Spleen (tissue), 7 donors: ENCODE data around the gene G6PC3.

Experiments used
- POLR2A ChIP-seq, 3 donors: fragments of 450-650 bp; IDR thresholded peaks; one replicate each; pipeline ENCODE4 v1.5.1; 2017; ENCODE audit warnings: antibody characterized with exemption in 3 of 3, mild to moderate bottlenecking in 1 of 3
- TF ChIP-seq, protein P1 (sequence below), 11 experiments: fragments of 200-600 bp in 7 of 11; fragments of 450-650 bp in 4 of 11; sonication (generic) in 4 of 11; IDR thresholded peaks in 8 of 11; conservative IDR thresholded peaks in 3 of 11; 1 replicate in 7 of 11; 2 replicates in 4 of 11; pipeline versions ENCODE4 v1.4.0 to v1.8.0; 2016 to 2021; ENCODE audit warnings: antibody characterized with exemption in 11 of 11, inconsistent platforms in 4 of 11, mild to moderate bottlenecking in 1 of 11
- donor health status: DM: no; HTN: no; CAD: no; lungs with moderate emphysema.
- donor health status: DM: no; HTN: no; CAD: no.
- donor health status: DM: no; HTN: no; CAD: no.

DNA sequence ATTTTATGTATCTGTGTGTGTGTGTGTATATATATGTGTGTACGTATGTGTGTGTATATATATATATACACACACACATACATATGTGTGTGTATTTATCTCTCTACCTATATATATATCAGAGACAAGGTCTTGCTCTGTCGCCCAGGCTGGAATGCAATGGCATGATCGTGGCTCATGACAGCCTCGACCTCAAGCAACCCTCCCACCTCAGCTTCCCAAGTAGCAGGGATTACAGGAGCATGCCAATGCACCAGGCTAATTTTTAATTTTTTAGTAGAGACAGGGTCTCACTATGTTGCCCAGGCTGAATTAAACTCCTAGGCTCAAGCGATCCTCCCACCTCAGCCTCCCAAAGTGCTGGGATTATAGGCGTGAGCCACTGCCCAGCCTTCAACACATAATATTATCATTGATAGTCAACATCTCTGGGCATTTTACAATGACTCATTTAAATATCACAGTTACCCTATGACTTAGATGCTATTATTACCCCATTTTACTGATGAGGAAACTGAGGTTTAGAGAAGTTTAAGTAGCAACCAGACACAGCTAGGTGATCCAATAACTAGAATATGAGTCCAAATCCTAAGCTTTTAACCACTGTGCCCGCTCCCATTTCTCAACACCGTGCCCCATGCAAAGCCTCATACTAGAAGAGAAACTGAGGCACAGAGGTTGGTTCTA, 24.3 kb downstream of the G6PC3 start:
- TF ChIP-seq, protein P1, sequence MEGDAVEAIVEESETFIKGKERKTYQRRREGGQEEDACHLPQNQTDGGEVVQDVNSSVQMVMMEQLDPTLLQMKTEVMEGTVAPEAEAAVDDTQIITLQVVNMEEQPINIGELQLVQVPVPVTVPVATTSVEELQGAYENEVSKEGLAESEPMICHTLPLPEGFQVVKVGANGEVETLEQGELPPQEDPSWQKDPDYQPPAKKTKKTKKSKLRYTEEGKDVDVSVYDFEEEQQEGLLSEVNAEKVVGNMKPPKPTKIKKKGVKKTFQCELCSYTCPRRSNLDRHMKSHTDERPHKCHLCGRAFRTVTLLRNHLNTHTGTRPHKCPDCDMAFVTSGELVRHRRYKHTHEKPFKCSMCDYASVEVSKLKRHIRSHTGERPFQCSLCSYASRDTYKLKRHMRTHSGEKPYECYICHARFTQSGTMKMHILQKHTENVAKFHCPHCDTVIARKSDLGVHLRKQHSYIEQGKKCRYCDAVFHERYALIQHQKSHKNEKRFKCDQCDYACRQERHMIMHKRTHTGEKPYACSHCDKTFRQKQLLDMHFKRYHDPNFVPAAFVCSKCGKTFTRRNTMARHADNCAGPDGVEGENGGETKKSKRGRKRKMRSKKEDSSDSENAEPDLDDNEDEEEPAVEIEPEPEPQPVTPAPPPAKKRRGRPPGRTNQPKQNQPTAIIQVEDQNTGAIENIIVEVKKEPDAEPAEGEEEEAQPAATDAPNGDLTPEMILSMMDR (IDR thresholded peaks at IDR 0.05 in 8 of 11, conservative IDR thresholded peaks at IDR 0.05 in 3 of 11): no peak
- no peak for TF ChIP-seq POLR2A (IDR thresholded peaks at IDR 0.05)
